Hepatocyte (in vitro differentiated cells): Measurements from ENCODE around the gene CCDC9B. TPM values are rescaled to one million over a fixed set of nuclear protein-coding genes. Genes with fewer than 3 reads are reported as not detected.
A peak's percentile ranks its signal among the peaks of the same experiment; 100 is the strongest.

Experiments used
- DNase-seq: peaks from one replicate; pipeline ENCODE4 v3.0.0-alpha.2; 2016; ENCODE audit warnings: low spot score
- H2AFZ ChIP-seq: fragments of 200-600 bp; sonication (generic); 2 replicates; pipeline ENCODE4 v1.6.0; 2016; ENCODE audit warnings: antibody characterized with exemption, mild to moderate bottlenecking
- H3K27ac ChIP-seq: fragments of 200-600 bp; sonication (generic); 2 replicates; pipeline ENCODE4 v1.5.1; 2016; ENCODE audit warnings: mild to moderate bottlenecking
- H3K27me3 ChIP-seq: fragments of 200-600 bp; sonication (generic); 2 replicates; pipeline ENCODE4 v1.6.1; 2016
- H3K36me3 ChIP-seq: fragments of 200-600 bp; sonication (generic); replicated peaks from 2 replicates; pipeline ENCODE4 v1.5.1; 2016; ENCODE audit warnings: low read depth; ENCODE audit not compliant: insufficient read depth
- H3K4me1 ChIP-seq: fragments of 200-600 bp; sonication (generic); 2 replicates; pipeline ENCODE4 v1.5.1; 2016; ENCODE audit warnings: mild to moderate bottlenecking, moderate library complexity; ENCODE audit not compliant: insufficient read depth
- H3K4me2 ChIP-seq: fragments of 200-600 bp; sonication (generic); 2 replicates; pipeline ENCODE4 v1.6.0; 2016
- H3K4me3 ChIP-seq: fragments of 200-600 bp; sonication (generic); 2 replicates; pipeline ENCODE4 v1.5.1; 2016; ENCODE audit warnings: mild to moderate bottlenecking
- H3K79me2 ChIP-seq: fragments of 200-600 bp; sonication (generic); 2 replicates; pipeline ENCODE4 v1.6.0; 2017; ENCODE audit warnings: mild to moderate bottlenecking
- H3K9me2 ChIP-seq: fragments of 200-600 bp; sonication (generic); replicated peaks from 2 replicates; pipeline ENCODE4 v1.6.0; 2017; ENCODE audit warnings: mild to moderate bottlenecking; ENCODE audit not compliant: insufficient read depth
- H3K9me3 ChIP-seq: fragments of 200-600 bp; sonication (generic); 2 replicates; pipeline ENCODE4 v1.5.1; 2016; ENCODE audit warnings: low read depth, mild to moderate bottlenecking
- H4K20me1 ChIP-seq: fragments of 200-600 bp; sonication (generic); 2 replicates; pipeline ENCODE4 v1.6.0; 2016; ENCODE audit warnings: mild to moderate bottlenecking; ENCODE audit not compliant: insufficient read depth, poor library complexity, severe bottlenecking
- EZH2 ChIP-seq: fragments of 200-600 bp; sonication (generic); IDR thresholded peaks from 2 replicates; pipeline ENCODE4 v1.6.1; 2016; ENCODE audit warnings: antibody characterized with exemption, mild to moderate bottlenecking, borderline replicate concordance
- EZH2phosphoT487 ChIP-seq: fragments of 200-600 bp; sonication (generic); IDR thresholded peaks from one replicate; pipeline ENCODE4 v1.6.1; 2018; ENCODE audit warnings: antibody characterized with exemption, mild to moderate bottlenecking, low read depth, moderate library complexity; ENCODE audit not compliant: unreplicated experiment, severe bottlenecking
- WGBS: methylation state at CpG from one replicate; pipeline ENCODE4 v1.1.6; 2016; ENCODE audit warnings: low lambda C conversion rate; ENCODE audit errors: missing lambda C conversion rate; 5-methylcytosine and 5-hydroxymethylcytosine counted together
- polyA plus RNA-seq: library from polyadenylated mRNA; unstranded; fragments of >200 nt; fragmentation: Nextera tagmentation; extraction: Ambion mirVana; gene quantifications from 2 replicates; pipeline ENCODE4 v1.2.1, GENCODE V29; 2016
- total RNA-seq: library from RNA; depleted of rRNA; stranded (reverse); fragments of >200 nt; gene quantifications from 2 replicates; pipeline ENCODE4 v1.2.3, GENCODE V29; 2014
- TF ChIP-seq, protein P1 (sequence below): fragments of 200-600 bp; sonication (generic); IDR thresholded peaks from 2 replicates; pipeline ENCODE4 v1.5.1; 2016; ENCODE audit warnings: antibody characterized with exemption, mild to moderate bottlenecking; ENCODE audit not compliant: poor library complexity

The CCDC9B gene
- total and polyA plus RNA-seq, 2 experiments from 2014 or later: 4.0 to 7.6 TPM

DNA sequence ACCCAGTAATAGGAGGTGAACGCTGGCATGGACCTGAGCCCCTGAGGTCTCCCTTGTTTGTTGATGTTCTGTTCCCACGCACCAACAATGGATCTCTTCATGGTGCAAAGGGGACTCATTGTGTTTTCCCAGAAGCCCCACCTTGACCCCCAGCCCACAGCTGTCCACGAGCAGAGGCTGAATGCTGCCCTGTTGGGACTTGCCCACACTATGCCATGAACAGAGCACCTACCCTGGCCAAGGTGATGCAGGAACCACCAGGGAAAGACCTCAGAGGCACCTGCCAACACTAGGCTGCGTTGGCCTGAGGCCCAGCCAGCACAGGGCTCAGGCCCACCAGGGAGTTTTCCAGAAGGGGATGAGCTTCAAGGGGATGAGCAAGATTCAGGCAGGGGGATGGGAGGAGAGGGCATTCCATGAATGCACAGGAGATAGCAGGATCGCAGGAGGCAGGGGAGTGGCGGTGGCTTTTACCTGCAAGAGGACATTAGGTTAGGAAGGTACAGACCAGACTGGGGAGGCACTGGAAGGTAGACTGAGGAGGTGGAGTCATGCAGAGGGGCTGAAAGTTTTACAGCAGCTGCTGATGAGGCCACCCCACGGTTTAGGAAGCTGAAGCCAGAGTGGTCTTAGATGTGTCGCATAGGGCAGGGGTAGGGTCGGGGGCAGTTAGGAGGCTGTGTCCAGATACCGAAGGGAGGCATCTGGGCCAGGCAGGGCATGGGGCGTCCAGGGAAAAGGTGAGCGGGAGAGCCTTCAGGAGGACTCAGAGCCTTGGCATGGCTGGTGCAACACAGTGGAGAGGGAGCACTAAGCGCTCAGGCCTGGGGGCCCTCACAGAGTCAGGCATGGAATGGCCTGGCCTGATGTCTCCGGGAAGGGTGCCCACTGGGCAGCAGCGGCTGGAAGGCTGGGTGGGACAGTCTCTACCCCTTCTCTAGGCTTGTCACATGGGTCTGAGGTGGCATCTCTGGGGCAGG, 6.1 kb upstream of the CCDC9B start:
- H3K4me1 ChIP-seq: peaks cover 51% of the 10 kb centered on the region
- peak overlapping the region; percentile 97 for H3K27ac ChIP-seq
- no peaks in the 10 kb centered on the region for H3K27me3 ChIP-seq
- no peak for DNase-seq
- H3K4me2 ChIP-seq: peak overlapping the region; percentile 48
- H3K4me3 ChIP-seq: no peak overlapping the region
- H2AFZ ChIP-seq: no peak overlapping the region
- H3K36me3 ChIP-seq: no peaks in the 10 kb centered on the region
- H3K79me2 ChIP-seq: peaks cover 2% of the 10 kb centered on the region
- 88% methylated on average over 15 of the region's 15 CpGs for WGBS
- TF ChIP-seq, protein P1, sequence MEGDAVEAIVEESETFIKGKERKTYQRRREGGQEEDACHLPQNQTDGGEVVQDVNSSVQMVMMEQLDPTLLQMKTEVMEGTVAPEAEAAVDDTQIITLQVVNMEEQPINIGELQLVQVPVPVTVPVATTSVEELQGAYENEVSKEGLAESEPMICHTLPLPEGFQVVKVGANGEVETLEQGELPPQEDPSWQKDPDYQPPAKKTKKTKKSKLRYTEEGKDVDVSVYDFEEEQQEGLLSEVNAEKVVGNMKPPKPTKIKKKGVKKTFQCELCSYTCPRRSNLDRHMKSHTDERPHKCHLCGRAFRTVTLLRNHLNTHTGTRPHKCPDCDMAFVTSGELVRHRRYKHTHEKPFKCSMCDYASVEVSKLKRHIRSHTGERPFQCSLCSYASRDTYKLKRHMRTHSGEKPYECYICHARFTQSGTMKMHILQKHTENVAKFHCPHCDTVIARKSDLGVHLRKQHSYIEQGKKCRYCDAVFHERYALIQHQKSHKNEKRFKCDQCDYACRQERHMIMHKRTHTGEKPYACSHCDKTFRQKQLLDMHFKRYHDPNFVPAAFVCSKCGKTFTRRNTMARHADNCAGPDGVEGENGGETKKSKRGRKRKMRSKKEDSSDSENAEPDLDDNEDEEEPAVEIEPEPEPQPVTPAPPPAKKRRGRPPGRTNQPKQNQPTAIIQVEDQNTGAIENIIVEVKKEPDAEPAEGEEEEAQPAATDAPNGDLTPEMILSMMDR: no peak
- TF ChIP-seq EZH2phosphoT487: no peak
- TF ChIP-seq EZH2: no peak
- no peaks in the 10 kb centered on the region for H3K9me2 ChIP-seq
- H3K9me3 ChIP-seq: no peaks in the 10 kb centered on the region
- no peaks in the 10 kb centered on the region for H4K20me1 ChIP-seq

- Histone ChIP-seq H3K9me3 (no peaks in the 10 kb centered on the region), H3K4me2 (peak overlapping the region; percentile 48), H3K36me3 (no peaks in the 10 kb centered on the region), H3K79me2 (no peaks in the 10 kb centered on the region), H4K20me1 (no peaks in the 10 kb centered on the region), H3K27ac (peak overlapping the region; percentile 97), H2AFZ (no peak overlapping the region), H3K4me1 (peaks cover 59% of the 10 kb centered on the region), H3K9me2 (no peaks in the 10 kb centered on the region), H3K4me3 (no peak overlapping the region), H3K27me3 (no peaks in the 10 kb centered on the region)
- 88% methylated on average over 6 of the region's 6 CpGs for WGBS
- no peak for TF ChIP-seq EZH2
- TF ChIP-seq, protein P1: no peak
- TF ChIP-seq EZH2phosphoT487: no peak
- peak; percentile 82 for DNase-seq
These were observed 5.3 kb upstream of the CCDC9B start for GRCh38 chr15:40345867-40346578.

- no peaks in the 10 kb centered on the region for H3K27me3 ChIP-seq
- TF ChIP-seq, protein P1: no peak
- no peak for TF ChIP-seq EZH2
- TF ChIP-seq EZH2phosphoT487: no peak
- no peak overlapping the region for H2AFZ ChIP-seq
- no peaks in the 10 kb centered on the region for H3K9me3 ChIP-seq
- H3K36me3 ChIP-seq: no peaks in the 10 kb centered on the region
- DNase-seq: no peak
- no peaks in the 10 kb centered on the region for H3K9me2 ChIP-seq
- peaks cover 64% of the 10 kb centered on the region for H3K4me1 ChIP-seq
- H3K4me2 ChIP-seq: no peak overlapping the region
- peak overlapping the region; percentile 90 for H3K27ac ChIP-seq
- WGBS: 80% methylated on average over 10 of the region's 10 CpGs
- H4K20me1 ChIP-seq: no peaks in the 10 kb centered on the region
- H3K4me3 ChIP-seq: no peak overlapping the region
- no peaks in the 10 kb centered on the region for H3K79me2 ChIP-seq
These were observed 4.6 kb upstream of the CCDC9B start for GRCh38 chr15:40345225-40345866.
